Measurements from ENCODE around the gene FTCD. TPM values are rescaled to one million over a fixed set of nuclear protein-coding genes. Genes with fewer than 3 reads are reported as not detected.

Gene FTCD
- total and polyA plus RNA-seq, 9 of the 15 experiments (the other 6 are each of a cell fraction or from before 2014, with no cell fraction given), result 0.11 to 1.6 (median 0.67) TPM; not detected in 5

DNA sequence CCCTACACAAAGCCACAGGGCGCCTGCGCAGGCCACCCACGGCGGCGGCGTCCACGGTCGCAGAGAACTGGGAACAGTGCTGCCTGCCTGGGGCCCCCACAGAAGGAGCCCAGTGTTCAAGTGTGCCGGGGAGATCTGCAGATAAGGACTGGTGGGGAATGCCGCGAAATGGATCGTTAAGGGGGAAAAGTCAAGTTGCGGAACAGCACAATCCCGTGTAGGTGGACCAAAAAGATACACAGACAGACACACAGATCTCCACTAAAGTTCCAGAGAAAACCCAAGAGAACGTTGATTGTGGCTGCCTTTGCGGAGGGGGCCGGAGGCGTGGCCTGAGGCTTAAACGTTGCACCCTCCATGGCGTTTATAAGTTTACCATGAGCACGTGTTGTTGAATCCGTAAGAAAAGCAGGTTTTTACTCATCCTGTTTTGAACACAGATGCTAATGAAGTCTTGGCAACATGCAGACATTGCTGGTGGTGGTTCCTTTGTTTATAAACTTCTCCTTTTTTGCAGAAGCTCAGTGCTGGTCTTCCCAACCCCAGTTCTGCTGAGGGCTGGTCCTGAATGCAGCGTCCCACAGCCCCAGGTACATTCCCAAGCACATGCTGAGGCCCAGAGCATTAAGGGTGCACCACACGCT, 24.8 kb upstream of the FTCD start (continued):
- TF ChIP-seq EWSR1 (IDR thresholded peaks at IDR 0.05; ENCODE audit: borderline replicate concordance, low read depth, partially characterized antibody), result no peak
- TF ChIP-seq ZNF347 (CRISPR knock-in tag; IDR thresholded peaks at IDR 0.05; ENCODE audit: low read depth), result no peak
- no peak for TF ChIP-seq STAT6 (CRISPR knock-in tag; IDR thresholded peaks at IDR 0.05)
- TF ChIP-seq NFIX (CRISPR knock-in tag; IDR thresholded peaks at IDR 0.05; ENCODE audit: low read depth), result no peak
- peak; percentile 18; the same call in 1 of the 2 replicates for TF ChIP-seq SOX6 (IDR thresholded peaks at IDR 0.05)
- no peak for TF ChIP-seq KLF1 (tag; IDR thresholded peaks at IDR 0.05)
- TF ChIP-seq NONO (IDR thresholded peaks at IDR 0.05; ENCODE audit: low read depth in 2 of 2, low read length in 1 of 2), result no peak
- TF ChIP-seq, protein P1, sequence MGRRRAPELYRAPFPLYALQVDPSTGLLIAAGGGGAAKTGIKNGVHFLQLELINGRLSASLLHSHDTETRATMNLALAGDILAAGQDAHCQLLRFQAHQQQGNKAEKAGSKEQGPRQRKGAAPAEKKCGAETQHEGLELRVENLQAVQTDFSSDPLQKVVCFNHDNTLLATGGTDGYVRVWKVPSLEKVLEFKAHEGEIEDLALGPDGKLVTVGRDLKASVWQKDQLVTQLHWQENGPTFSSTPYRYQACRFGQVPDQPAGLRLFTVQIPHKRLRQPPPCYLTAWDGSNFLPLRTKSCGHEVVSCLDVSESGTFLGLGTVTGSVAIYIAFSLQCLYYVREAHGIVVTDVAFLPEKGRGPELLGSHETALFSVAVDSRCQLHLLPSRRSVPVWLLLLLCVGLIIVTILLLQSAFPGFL (CRISPR knock-in tag; IDR thresholded peaks at IDR 0.05), result 0 out of 2 replicates have a peak, but pooled peaks have one; percentile 61
- TF ChIP-seq ZNF253 (CRISPR knock-in tag; conservative IDR thresholded peaks at IDR 0.05), result no peak
- TF ChIP-seq, protein P2, sequence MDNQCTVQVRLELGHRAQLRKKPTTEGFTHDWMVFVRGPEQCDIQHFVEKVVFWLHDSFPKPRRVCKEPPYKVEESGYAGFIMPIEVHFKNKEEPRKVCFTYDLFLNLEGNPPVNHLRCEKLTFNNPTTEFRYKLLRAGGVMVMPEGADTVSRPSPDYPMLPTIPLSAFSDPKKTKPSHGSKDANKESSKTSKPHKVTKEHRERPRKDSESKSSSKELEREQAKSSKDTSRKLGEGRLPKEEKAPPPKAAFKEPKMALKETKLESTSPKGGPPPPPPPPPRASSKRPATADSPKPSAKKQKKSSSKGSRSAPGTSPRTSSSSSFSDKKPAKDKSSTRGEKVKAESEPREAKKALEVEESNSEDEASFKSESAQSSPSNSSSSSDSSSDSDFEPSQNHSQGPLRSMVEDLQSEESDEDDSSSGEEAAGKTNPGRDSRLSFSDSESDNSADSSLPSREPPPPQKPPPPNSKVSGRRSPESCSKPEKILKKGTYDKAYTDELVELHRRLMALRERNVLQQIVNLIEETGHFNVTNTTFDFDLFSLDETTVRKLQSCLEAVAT (IDR thresholded peaks at IDR 0.05), result peak; percentile 64 to 98; a peak in 3 of 4 replicates
- peak; percentile 59 for TF ChIP-seq SAP30 (IDR thresholded peaks at IDR 0.05; ENCODE audit: borderline replicate concordance, insufficient read depth, low read depth, low read length, poor library complexity, severe bottlenecking)
- TF ChIP-seq PHF21A (IDR thresholded peaks at IDR 0.05; ENCODE audit: borderline replicate concordance, low read depth), result no peak
- peak; percentile 69; the same call in 1 of the 2 replicates for TF ChIP-seq AFF4 (CRISPR knock-in tag; IDR thresholded peaks at IDR 0.05)
- no peak for TF ChIP-seq PTBP1 (IDR thresholded peaks at IDR 0.05; ENCODE audit: low read depth, low read length)
- no peak for TF ChIP-seq ZNF124 (CRISPR knock-in tag; IDR thresholded peaks at IDR 0.05)
- peak in 1 of 3 experiments; percentile 16 for TF ChIP-seq YY1 (IDR thresholded peaks at IDR 0.05; ENCODE audit: borderline replicate concordance in 1 of 3, control insufficient read depth in 1 of 3, extremely low read depth in 1 of 3, insufficient read depth in 3 of 3, insufficient read length in 1 of 3, insufficient replicate concordance in 2 of 3, low read depth in 1 of 3, low read length in 2 of 3)
